C4-2B (cell line): ENCODE data around the gene VAMP2.

Experiments used
- CTCF ChIP-seq: fragments of 450-650 bp; conservative IDR thresholded peaks from 2 replicates; pipeline ENCODE4 v1.5.1; 2017; ENCODE audit warnings: mild to moderate bottlenecking
- ZFX ChIP-seq: fragments of 450-650 bp; IDR thresholded peaks from 2 replicates; pipeline ENCODE4 v1.6.1; 2017

GRCh38 chr17:8142158-8142886 lies 20.4 kb downstream of the VAMP2 start:
- no peak for TF ChIP-seq CTCF
- no peak for TF ChIP-seq ZFX
